ENCODE data around the gene KMT5B. TPM values are rescaled to one million over a fixed set of nuclear protein-coding genes. Genes with fewer than 3 reads are reported as not detected.

Gene KMT5B
- polyA plus RNA-seq, 2 of the 4 experiments (the other 2 are of a cell fraction) = 15.2 to 27.1 TPM

GRCh38 chr11:68204402-68204801, 8.7 kb downstream of the KMT5B start:
- no peaks in the 10 kb centered on the region for H3K9me3 ChIP-seq
- ATAC-seq (no peak), FAIRE-seq (no peak), DNase-seq (ENCODE audit: low read depth in 1 of 2, low spot score in 1 of 2) (no peak)
- WGBS (ENCODE audit: missing lambda C conversion rate) = 88% methylated on average over 6 of the region's 6 CpGs
- no peak overlapping the region for H3K4me2 ChIP-seq
- CTCF ChIA-PET = interaction anchor here (0.6 to 9.1 kb wide), 5 partner anchors 8 to 196 kb away, joined by 3 to 88 read pairs (median 7); no protein-coding TSS in a partner anchor
- H3K4me3 ChIP-seq = no peak overlapping the region
- H3K4me1 ChIP-seq = peaks cover 29% of the 10 kb centered on the region
- TF ChIP-seq JUN (IDR thresholded peaks at IDR 0.05) = no peak
- TF ChIP-seq RARB (CRISPR knock-in tag; IDR thresholded peaks at IDR 0.05) = no peak
- TF ChIP-seq CBX2 (IDR thresholded peaks at IDR 0.05; ENCODE audit: borderline replicate concordance, low read depth) = no peak
- no peak for TF ChIP-seq MAX (IDR thresholded peaks at IDR 0.05)
- no peak for TF ChIP-seq KDM5A (IDR thresholded peaks at IDR 0.05)
- no peak for TF ChIP-seq ATOH8 (CRISPR knock-in tag; IDR thresholded peaks at IDR 0.05; ENCODE audit: low read depth)
- no peak for TF ChIP-seq NFE2L2 (conservative IDR thresholded peaks at IDR 0.05; ENCODE audit: low read length)
- no peak for TF ChIP-seq REST (IDR thresholded peaks at IDR 0.05)
- POLR2A ChIA-PET = no interaction called here
- H3K27ac ChIP-seq = no peak overlapping the region

- ChIA-PET POLR2A (no interaction called here), CTCF (interaction anchor here (1.2 to 1.3 kb wide), 2 partner anchors 24 to 96 kb away, joined by 3 read pairs; no protein-coding TSS in a partner anchor)
- H3K9me3 ChIP-seq = no peaks in the 10 kb centered on the region
Observed at GRCh38 chr11:68202165-68202564, 10.9 kb downstream of the KMT5B start.

DNA sequence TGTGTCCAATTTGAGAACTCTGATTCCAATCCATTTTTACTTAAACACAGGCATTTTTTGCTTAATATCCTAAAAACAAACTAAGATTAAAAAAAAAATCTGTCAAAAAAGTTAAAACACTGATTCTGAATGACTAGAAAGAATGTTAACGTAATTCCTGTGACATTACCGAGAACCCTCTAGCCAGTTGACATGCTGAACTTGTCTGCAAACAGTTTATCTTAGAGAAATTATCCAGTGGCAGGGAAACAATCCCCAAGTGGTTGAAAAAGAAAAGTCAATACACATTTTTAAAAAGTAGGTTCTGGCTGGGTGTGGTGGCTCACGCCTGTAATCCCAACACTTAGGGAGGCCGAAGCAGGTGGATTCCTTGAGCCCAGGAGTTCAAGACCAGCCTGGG, 11.6 kb downstream of the KMT5B start:
- Histone ChIP-seq H3K4me1 (peaks cover 20% of the 10 kb centered on the region; the same call in 2 of the 3 replicates), H3K4me3 (no peak overlapping the region), H3K4me2 (no peak overlapping the region), H3K9me3 (no peaks in the 10 kb centered on the region), H3K27ac (no peak overlapping the region)
- POLR2A ChIA-PET = no interaction called here
- FAIRE-seq = no peak
- no peak for DNase-seq (ENCODE audit: low read depth in 1 of 2, low spot score in 1 of 2)
- no peak for ATAC-seq
- WGBS (ENCODE audit: missing lambda C conversion rate) = 93% methylated on average over 4 of the region's 4 CpGs
- CTCF ChIA-PET = no interaction called here
- no peak for TF ChIP-seq HEYL (CRISPR knock-in tag; IDR thresholded peaks at IDR 0.05)
- TF ChIP-seq MYC (IDR thresholded peaks at IDR 0.05; ENCODE audit: borderline replicate concordance, low read length) = no peak
- no peak for TF ChIP-seq RCOR1 (IDR thresholded peaks at IDR 0.05; ENCODE audit: low read depth, low read length)
- TF ChIP-seq ATOH8 (CRISPR knock-in tag; IDR thresholded peaks at IDR 0.05; ENCODE audit: low read depth) = no peak
- no peak for TF ChIP-seq EHF (CRISPR knock-in tag; IDR thresholded peaks at IDR 0.05)
- TF ChIP-seq FOSL2 (IDR thresholded peaks at IDR 0.05) = no peak
- TF ChIP-seq FOSL2 (CRISPR knock-in tag; IDR thresholded peaks at IDR 0.05) = no peak
- no peak for TF ChIP-seq GATA3 (IDR thresholded peaks at IDR 0.05; ENCODE audit: borderline replicate concordance)
- no peak for TF ChIP-seq CHD4 (IDR thresholded peaks at IDR 0.05; ENCODE audit: borderline replicate concordance)
- TF ChIP-seq, protein P1, sequence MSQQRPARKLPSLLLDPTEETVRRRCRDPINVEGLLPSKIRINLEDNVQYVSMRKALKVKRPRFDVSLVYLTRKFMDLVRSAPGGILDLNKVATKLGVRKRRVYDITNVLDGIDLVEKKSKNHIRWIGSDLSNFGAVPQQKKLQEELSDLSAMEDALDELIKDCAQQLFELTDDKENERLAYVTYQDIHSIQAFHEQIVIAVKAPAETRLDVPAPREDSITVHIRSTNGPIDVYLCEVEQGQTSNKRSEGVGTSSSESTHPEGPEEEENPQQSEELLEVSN (IDR thresholded peaks at IDR 0.05; ENCODE audit: borderline replicate concordance, low read depth) = no peak
- no peak for TF ChIP-seq POLR2AphosphoS2 (conservative IDR thresholded peaks at IDR 0.05; ENCODE audit: low read length)
- TF ChIP-seq KDM5A (IDR thresholded peaks at IDR 0.05) = no peak

More at GRCh38 chr11:68202165-68202564, 10.9 kb downstream of the KMT5B start:
- WGBS (ENCODE audit: missing lambda C conversion rate) = 66% methylated on average over 2 of the region's 2 CpGs
- ATAC-seq (no peak), DNase-seq (ENCODE audit: low read depth in 1 of 2, low spot score in 1 of 2) (no peak), FAIRE-seq (no peak)
- TF ChIP-seq HES2 (IDR thresholded peaks at IDR 0.05) (no peak), ZSCAN20 (CRISPR knock-in tag; IDR thresholded peaks at IDR 0.05) (no peak), CEBPB (IDR thresholded peaks at IDR 0.05) (no peak), RNF2 (IDR thresholded peaks at IDR 0.05; ENCODE audit: borderline replicate concordance, low read depth) (no peak), MAZ (IDR thresholded peaks at IDR 0.05; ENCODE audit: borderline replicate concordance, low read depth, low read length) (no peak), NPAS2 (CRISPR knock-in tag; IDR thresholded peaks at IDR 0.05; ENCODE audit: borderline replicate concordance) (no peak), MAFK (IDR thresholded peaks at IDR 0.05; ENCODE audit: partially characterized antibody) (no peak), RARB (CRISPR knock-in tag; IDR thresholded peaks at IDR 0.05) (no peak), FOSL2 (IDR thresholded peaks at IDR 0.05) (no peak), FOSL2 (CRISPR knock-in tag; IDR thresholded peaks at IDR 0.05) (no peak), CBX8 (IDR thresholded peaks at IDR 0.05) (no peak)
- TF ChIP-seq, protein P1 (IDR thresholded peaks at IDR 0.05; ENCODE audit: borderline replicate concordance, low read depth) = no peak
- no peak overlapping the region for H3K4me2 ChIP-seq
- no peak overlapping the region for H3K4me3 ChIP-seq
- H3K4me1 ChIP-seq = peaks cover 20% of the 10 kb centered on the region; the same call in 2 of the 3 replicates
- no peak overlapping the region for H3K27ac ChIP-seq
